Kidney (tissue), 14 donors: Measurements from ENCODE around the gene SPZ1. TPM values are rescaled to one million over a fixed set of nuclear protein-coding genes. Genes with fewer than 3 reads are reported as not detected.

Source experiments
- DNase-seq, 5 donors: peaks; one replicate each; pipeline ENCODE4 v3.0.0-alpha.2; 2013 to 2020
- FAIRE-seq: peaks from 2 replicates; lab custom pipeline; 2012; peaks lifted over from hg19 to GRCh38; lab: Jason Lieb, UNC
- H3K27ac ChIP-seq, 2 donors: one replicate each; pipeline ENCODE4 v1.7.0; 2013; ENCODE audit warnings: low read depth in 2 of 2, low read length in 2 of 2, inconsistent platforms in 1 of 2
- H3K27me3 ChIP-seq: one replicate; pipeline ENCODE4 v1.7.1; 2013; ENCODE audit warnings: low read length, inconsistent platforms; ENCODE audit not compliant: control insufficient read depth, insufficient read depth
- H3K36me3 ChIP-seq, 3 donors: one replicate each; pipeline versions ENCODE4 v1.7.0 to v1.7.1; 2013; ENCODE audit warnings: low read length in 3 of 3, control low read depth in 1 of 3, inconsistent platforms in 1 of 3; ENCODE audit not compliant: insufficient read depth in 3 of 3, control insufficient read depth in 2 of 3
- H3K4me1 ChIP-seq, 3 donors: one replicate each; pipeline versions ENCODE4 v1.7.0 to v1.7.1; 2013; ENCODE audit warnings: low read length in 3 of 3, inconsistent platforms in 1 of 3, low read depth in 1 of 3; ENCODE audit not compliant: control insufficient read depth in 2 of 3, insufficient read depth in 2 of 3
- H3K4me3 ChIP-seq, 3 donors: one replicate each; pipeline versions ENCODE4 v1.7.0 to v1.8.1; 2013; ENCODE audit warnings: low read length in 3 of 3, control low read depth in 1 of 3, inconsistent platforms in 1 of 3
- H3K9ac ChIP-seq, 3 donors: one replicate each; pipeline versions ENCODE4 v1.7.0 to v1.7.1; 2013; ENCODE audit warnings: low read length in 3 of 3, control low read depth in 1 of 3, inconsistent platforms in 1 of 3
- H3K9me3 ChIP-seq, 3 donors: one replicate each; pipeline versions ENCODE4 v1.7.0 to v1.7.1; 2013; ENCODE audit warnings: low read length in 3 of 3, control low read depth in 1 of 3, inconsistent platforms in 1 of 3; ENCODE audit not compliant: control insufficient read depth in 2 of 3, insufficient read depth in 1 of 3
- intact Hi-C: fragments of 100-400 bp; cut with DNase I; formaldehyde crosslinking; loops from one replicate; pipeline ENCODE4 v1.11.1; 2022
- polyA plus RNA-seq: library from polyadenylated mRNA; stranded (reverse); fragments of 350-450 nt; fragmentation: Illumina TruSeq; extraction: RNeasy Lipid Tissue Mini Kit (QIAGEN cat#74804); gene quantifications from one replicate; pipeline ENCODE4 v1.2.3, GENCODE V29; 2014; ENCODE audit warnings: low read depth, low replicate concordance; ENCODE audit not compliant: insufficient read depth
- total RNA-seq: library from RNA; stranded (reverse); fragmentation: NEBNext Ultra II Directional; extraction: Animal tissue kit (Norgen Biotek cat#: 25700); gene quantifications from one replicate; pipeline ENCODE4 v1.2.1, GENCODE V29; 2021
- TF ChIP-seq, protein P1 (sequence below): IDR thresholded peaks from 3 replicates; pipeline ENCODE4 v1.5.1; 2012; ENCODE audit warnings: mild to moderate bottlenecking, moderate library complexity, borderline replicate concordance; ENCODE audit not compliant: insufficient read depth; ENCODE audit errors: extremely low read depth
- donor health status: control.
- donor health status: control.
- donor health status: control.
- donor health status: control.
- donor health status: control.
- donor health status: DM: yes; HTN: yes; CAD: no.
- donor health status: Normal renal cell carcinoma (clear cell type).

SPZ1 gene
- total and polyA plus RNA-seq, 2 donors from 2014 or later, result not detected

DNA sequence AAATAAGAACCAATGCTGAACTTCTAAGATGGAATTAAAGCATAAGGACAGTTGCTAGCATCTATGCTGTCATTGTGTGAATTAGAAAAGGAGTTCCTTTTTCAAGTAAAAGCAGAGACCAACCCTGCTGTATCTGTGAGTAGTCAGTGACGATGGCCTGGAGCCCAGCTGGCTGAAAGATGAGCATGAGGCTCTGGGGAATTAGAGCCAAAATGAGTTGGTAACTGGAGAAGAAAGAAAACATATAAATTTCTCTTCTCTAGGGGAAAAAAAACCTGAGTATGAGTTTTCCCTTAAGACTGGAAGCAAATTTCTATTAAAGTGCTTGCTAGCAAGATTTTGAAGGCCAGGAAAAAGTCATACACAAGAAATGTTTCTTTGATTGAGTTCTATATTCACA is 1.6 kb upstream of the SPZ1 start:
- no peaks in the 10 kb centered on the region for H3K9me3 ChIP-seq
- H3K4me3 ChIP-seq, result no peak overlapping the region
- DNase-seq, result peak in 4 of 5 donors; percentile 45 to 74 (median 62)

DNA sequence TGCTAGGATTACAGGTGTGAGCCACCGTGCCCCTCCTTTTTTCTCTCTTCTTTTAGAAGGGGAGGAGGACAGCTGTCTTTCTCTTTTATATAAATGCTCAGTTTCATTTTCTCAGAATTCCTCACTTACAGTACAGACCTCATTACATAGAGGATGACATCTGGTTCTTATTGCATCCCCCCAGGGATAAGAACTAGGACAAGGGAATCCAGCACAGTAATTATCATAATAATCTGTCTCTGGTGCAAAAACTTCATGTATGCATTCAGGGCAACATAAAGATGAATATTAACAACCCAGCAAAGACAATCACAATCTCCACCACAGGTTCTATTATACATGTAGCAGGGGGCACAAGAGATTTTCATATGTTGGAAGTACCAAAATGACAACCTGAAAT is 5.1 kb downstream of the SPZ1 start:
- FAIRE-seq (no peak), DNase-seq (no peak)
- no peaks in the 10 kb centered on the region for H3K36me3 ChIP-seq
- H3K9ac ChIP-seq, result no peak overlapping the region
- H3K27ac ChIP-seq, result no peak overlapping the region
- no peaks in the 10 kb centered on the region for H3K4me1 ChIP-seq
- TF ChIP-seq, protein P1, sequence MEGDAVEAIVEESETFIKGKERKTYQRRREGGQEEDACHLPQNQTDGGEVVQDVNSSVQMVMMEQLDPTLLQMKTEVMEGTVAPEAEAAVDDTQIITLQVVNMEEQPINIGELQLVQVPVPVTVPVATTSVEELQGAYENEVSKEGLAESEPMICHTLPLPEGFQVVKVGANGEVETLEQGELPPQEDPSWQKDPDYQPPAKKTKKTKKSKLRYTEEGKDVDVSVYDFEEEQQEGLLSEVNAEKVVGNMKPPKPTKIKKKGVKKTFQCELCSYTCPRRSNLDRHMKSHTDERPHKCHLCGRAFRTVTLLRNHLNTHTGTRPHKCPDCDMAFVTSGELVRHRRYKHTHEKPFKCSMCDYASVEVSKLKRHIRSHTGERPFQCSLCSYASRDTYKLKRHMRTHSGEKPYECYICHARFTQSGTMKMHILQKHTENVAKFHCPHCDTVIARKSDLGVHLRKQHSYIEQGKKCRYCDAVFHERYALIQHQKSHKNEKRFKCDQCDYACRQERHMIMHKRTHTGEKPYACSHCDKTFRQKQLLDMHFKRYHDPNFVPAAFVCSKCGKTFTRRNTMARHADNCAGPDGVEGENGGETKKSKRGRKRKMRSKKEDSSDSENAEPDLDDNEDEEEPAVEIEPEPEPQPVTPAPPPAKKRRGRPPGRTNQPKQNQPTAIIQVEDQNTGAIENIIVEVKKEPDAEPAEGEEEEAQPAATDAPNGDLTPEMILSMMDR, result no peak
- intact Hi-C loops, result no loop called here
- H3K27me3 ChIP-seq, result no peaks in the 10 kb centered on the region
- H3K9me3 ChIP-seq, result no peaks in the 10 kb centered on the region
- no peak overlapping the region for H3K4me3 ChIP-seq

More for the DNA sequence above, 1.6 kb upstream of the SPZ1 start:
- TF ChIP-seq, protein P1, result no peak
- intact Hi-C loops, result no loop called here
- no peaks in the 10 kb centered on the region for H3K27me3 ChIP-seq
- no peak overlapping the region for H3K27ac ChIP-seq
- no peaks in the 10 kb centered on the region for H3K4me1 ChIP-seq
- no peak overlapping the region for H3K9ac ChIP-seq
- FAIRE-seq, result no peak
- no peaks in the 10 kb centered on the region for H3K36me3 ChIP-seq

DNA sequence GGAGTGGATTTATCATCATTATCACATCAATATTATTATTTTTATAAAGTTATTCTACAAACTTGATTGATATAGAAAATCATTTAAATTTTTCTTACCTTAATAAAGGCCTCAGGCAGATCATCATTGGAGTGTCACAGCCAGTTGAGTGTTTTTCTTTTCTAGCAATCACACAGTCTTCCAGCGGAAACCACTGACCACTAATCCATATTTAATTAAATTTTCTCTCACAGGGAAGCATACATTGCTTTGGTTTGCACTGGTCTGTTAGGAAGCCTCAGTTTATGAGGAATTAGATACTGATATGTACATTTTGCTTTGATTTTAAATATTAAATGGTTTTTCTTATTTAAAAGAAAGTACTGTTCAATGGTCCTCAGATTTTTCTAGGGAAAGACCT is 6.7 kb downstream of the SPZ1 start:
- TF ChIP-seq, protein P1, result no peak
- no peak for DNase-seq
- H3K4me1 ChIP-seq, result no peaks in the 10 kb centered on the region

DNA sequence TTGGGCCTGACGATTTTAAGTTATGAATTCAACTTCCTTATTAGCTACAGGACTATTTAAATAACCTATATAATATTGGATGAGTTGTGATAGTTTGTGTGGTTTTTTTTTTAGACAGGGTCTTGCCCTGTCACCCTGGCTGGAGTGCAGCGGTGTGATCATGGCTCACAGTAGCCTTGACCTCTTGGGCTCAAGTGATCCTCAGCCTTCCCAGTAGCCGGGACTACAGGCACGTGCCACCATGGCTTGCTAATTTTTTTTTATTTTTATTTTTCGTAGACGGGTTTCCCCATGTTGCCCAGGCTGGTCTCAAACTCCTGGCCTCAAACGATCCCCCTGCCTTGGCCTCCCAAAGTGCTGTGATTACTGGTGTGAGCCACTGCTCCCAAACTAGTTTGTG is 17.6 kb downstream of the SPZ1 start:
- Histone ChIP-seq H3K36me3 (no peaks in the 10 kb centered on the region), H3K27me3 (no peaks in the 10 kb centered on the region), H3K9me3 (no peaks in the 10 kb centered on the region), H3K27ac (no peak overlapping the region), H3K4me1 (no peaks in the 10 kb centered on the region), H3K4me3 (no peak overlapping the region), H3K9ac (no peak overlapping the region)
- FAIRE-seq (no peak), DNase-seq (no peak)
- intact Hi-C loops, result no loop called here
- TF ChIP-seq, protein P1, result no peak

More for the DNA sequence above, 6.7 kb downstream of the SPZ1 start:
- Histone ChIP-seq H3K9ac (no peak overlapping the region), H3K27me3 (no peaks in the 10 kb centered on the region), H3K27ac (no peak overlapping the region), H3K36me3 (no peaks in the 10 kb centered on the region), H3K9me3 (no peaks in the 10 kb centered on the region), H3K4me3 (no peak overlapping the region)
- no peak for FAIRE-seq
- intact Hi-C loops, result no loop called here
